ENCODE data around the gene KDM2B. TPM values are rescaled to one million over a fixed set of nuclear protein-coding genes. Genes with fewer than 3 reads are reported as not detected.

Gene KDM2B
- total and polyA plus RNA-seq, 2 donors (not counting 1 experiment from before 2014, with no cell fraction given) = 108 to 126 TPM

DNA sequence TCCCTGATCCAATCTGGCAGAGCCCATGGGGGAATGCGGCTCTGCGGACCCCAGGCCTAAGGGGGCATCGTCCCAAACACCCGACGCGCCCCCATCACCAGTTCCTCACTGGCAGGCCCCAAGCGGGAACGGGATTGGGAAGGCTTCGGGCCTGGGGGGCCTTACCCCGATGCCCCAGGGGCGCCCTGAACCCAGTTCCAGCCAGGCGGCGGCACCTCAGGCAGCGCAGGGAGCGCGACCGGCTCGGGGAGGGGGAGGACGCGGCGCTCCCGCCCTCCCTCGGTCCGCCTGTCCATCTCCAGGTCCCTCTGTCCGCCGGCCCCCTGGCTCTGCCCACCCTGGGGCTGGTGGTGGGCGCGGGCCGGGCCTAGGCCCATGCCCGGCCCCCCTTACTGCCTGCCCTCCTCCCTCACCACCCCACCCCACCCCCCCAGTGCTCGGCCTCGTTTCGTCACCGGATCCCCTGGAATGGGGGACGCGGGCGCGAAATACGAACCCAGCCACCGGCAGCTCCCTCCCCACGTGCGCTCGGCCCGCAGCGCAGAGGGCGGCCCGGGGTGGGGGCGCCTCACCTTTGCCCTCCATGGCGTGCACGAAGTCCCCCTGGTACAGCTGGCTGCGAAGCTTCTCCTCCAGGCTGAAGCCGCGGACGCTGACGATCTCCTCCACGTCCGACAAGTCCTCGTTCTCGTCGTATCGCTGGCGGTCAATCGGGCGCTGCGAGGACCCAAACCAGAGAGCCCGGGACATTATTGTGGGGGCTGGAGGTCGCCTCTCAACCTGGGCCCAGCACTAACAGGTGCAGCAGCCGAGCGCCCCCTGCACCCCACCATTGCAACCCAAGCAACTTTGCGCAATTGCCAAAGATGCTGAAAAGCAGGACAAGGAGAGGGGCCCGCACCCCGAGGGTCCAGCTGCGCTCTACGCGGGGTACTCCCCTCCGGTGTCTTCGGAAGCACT is 2.3 kb downstream of the KDM2B start:
- Histone ChIP-seq H3K27me3 (replicated peaks in 1 of 4; ENCODE audit: control extremely low read depth in 1 of 4, control insufficient read depth in 3 of 4, insufficient read depth in 4 of 4, low read length in 3 of 4) (no peaks in the 10 kb centered on the region), H3K9me3 (ENCODE audit: control extremely low read depth in 1 of 3, control insufficient read depth in 2 of 3, insufficient read depth in 1 of 3, low read length in 2 of 3) (no peaks in the 10 kb centered on the region), H3K4me1 (ENCODE audit: control insufficient read depth in 2 of 2, insufficient read depth in 2 of 2, low read length in 2 of 2) (peaks cover 23 to 47% of the 10 kb centered on the region in 2 donors), H3K79me2 (ENCODE audit: control insufficient read depth, insufficient read depth, low read length) (no peaks in the 10 kb centered on the region), H3K4me2 (replicated peaks; ENCODE audit: low read depth, low read length, poor library complexity, severe bottlenecking) (peak overlapping the region; percentile 97), H3K36me3 (replicated peaks in 1 of 2; ENCODE audit: control extremely low read depth in 1 of 2, control insufficient read depth in 1 of 2, extremely low read depth in 1 of 2, insufficient read depth in 2 of 2, low read length in 1 of 2) (peaks cover 0 to 16% of the 10 kb centered on the region in 2 experiments), H4K20me1 (ENCODE audit: control insufficient read depth, insufficient read depth, low read length, poor library complexity, severe bottlenecking) (no peaks in the 10 kb centered on the region), H3K27ac (ENCODE audit: low read length in 2 of 2) (peak overlapping the region in 1 of 2 donors; percentile 77), H3K9ac (ENCODE audit: low read length) (peak overlapping the region; percentile 82), H3K4me3 (ENCODE audit: control extremely low read depth in 1 of 5, extremely low read depth in 1 of 5, insufficient read depth in 1 of 5, low read depth in 2 of 5, low read length in 4 of 5) (peak overlapping the region in 4 of 5 experiments; percentile 57 to 93 (median 64)), H2AFZ (ENCODE audit: insufficient read depth, low read depth, low read length, poor library complexity, severe bottlenecking) (peak overlapping the region; percentile 90)
- 30% methylated on average over 72 of the region's 77 CpGs for WGBS (ENCODE audit: insufficient coverage)
- POLR2A ChIA-PET = interaction anchor here (0.6 to 5.6 kb wide), 7 partner anchors 10 to 83 kb away, joined by 3 to 74 read pairs (median 11); partner anchors contain the start of gene ORAI1
- DNase-seq = peak; percentile 62
- peak overlapping the region; percentile 90 for H3K27ac Mint-ChIP-seq
- CTCF ChIA-PET = interaction anchor here (0.9 to 9.0 kb wide), 15 partner anchors 10 to 195 kb away, joined by 3 to 72 read pairs (median 5); partner anchors contain the start of gene ORAI1
- intact Hi-C loops (cut with micrococcal nuclease) = loop anchor here (1.0 kb wide), 2 partner anchors 48 to 78 kb away; partner anchors contain the start of gene ORAI1
- H3K27me3 Mint-ChIP-seq = no peaks in the 10 kb centered on the region
- peaks cover 37% of the 10 kb centered on the region for H3K4me1 Mint-ChIP-seq
- H3K4me3 Mint-ChIP-seq = peak overlapping the region; percentile 94
- H3K9me3 Mint-ChIP-seq (ENCODE audit: insufficient read depth) = no peaks in the 10 kb centered on the region
- TF ChIP-seq CTCF (IDR thresholded peaks at IDR 0.05) (peak; percentile 33), EZH2 (IDR thresholded peaks at IDR 0.05; ENCODE audit: borderline replicate concordance, insufficient read depth, low read depth, low read length, poor library complexity, severe bottlenecking) (no peak)
- peak; percentile 7 for ATAC-seq (ENCODE audit: low read depth)
